ENCODE measurements around the gene MCCC2. TPM values are rescaled to one million over a fixed set of nuclear protein-coding genes. Genes with fewer than 3 reads are reported as not detected.

Gene MCCC2
- total RNA-seq, 4 donors from 2014 or later = 31.5 to 46.9 (median 37.6) TPM

DNA sequence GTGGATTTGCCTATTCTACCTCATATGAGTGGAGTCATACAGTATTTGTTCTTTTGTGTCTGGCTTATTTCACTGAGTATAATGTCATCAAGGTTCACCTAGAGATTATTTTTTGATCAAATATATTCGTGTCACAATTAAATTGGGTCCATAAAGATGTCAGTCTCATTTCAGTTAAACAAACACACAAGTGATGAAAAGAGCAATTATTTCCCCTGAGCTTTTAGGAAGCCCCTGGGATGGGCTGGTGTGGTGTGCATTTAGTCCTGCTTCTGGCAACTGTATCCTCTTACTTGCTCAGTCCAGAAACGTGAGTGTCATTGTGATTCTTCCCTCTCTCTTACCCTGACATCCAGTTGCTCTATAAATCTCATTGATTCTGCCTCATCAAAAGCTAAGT, 79.2 kb downstream of the MCCC2 start:
- H3K36me3 ChIP-seq = no peaks in the 10 kb centered on the region
- no peak overlapping the region for H3K4me3 ChIP-seq
- no peak for DNase-seq (ENCODE audit: low spot score in 2 of 2)
- no peaks in the 10 kb centered on the region for H3K27me3 ChIP-seq
- TF ChIP-seq POLR2A (IDR thresholded peaks at IDR 0.05) = no peak
- TF ChIP-seq EP300 (IDR thresholded peaks at IDR 0.05) = no peak
- TF ChIP-seq, protein P1, sequence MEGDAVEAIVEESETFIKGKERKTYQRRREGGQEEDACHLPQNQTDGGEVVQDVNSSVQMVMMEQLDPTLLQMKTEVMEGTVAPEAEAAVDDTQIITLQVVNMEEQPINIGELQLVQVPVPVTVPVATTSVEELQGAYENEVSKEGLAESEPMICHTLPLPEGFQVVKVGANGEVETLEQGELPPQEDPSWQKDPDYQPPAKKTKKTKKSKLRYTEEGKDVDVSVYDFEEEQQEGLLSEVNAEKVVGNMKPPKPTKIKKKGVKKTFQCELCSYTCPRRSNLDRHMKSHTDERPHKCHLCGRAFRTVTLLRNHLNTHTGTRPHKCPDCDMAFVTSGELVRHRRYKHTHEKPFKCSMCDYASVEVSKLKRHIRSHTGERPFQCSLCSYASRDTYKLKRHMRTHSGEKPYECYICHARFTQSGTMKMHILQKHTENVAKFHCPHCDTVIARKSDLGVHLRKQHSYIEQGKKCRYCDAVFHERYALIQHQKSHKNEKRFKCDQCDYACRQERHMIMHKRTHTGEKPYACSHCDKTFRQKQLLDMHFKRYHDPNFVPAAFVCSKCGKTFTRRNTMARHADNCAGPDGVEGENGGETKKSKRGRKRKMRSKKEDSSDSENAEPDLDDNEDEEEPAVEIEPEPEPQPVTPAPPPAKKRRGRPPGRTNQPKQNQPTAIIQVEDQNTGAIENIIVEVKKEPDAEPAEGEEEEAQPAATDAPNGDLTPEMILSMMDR (IDR thresholded peaks at IDR 0.05) = no peak
- H3K4me1 ChIP-seq = no peaks in the 10 kb centered on the region
- 47 to 49% methylated on average over 2 of the region's 2 CpGs for WGBS, 2 donors
- H3K9me3 ChIP-seq = no peaks in the 10 kb centered on the region
- H3K27ac ChIP-seq = no peak overlapping the region

DNA sequence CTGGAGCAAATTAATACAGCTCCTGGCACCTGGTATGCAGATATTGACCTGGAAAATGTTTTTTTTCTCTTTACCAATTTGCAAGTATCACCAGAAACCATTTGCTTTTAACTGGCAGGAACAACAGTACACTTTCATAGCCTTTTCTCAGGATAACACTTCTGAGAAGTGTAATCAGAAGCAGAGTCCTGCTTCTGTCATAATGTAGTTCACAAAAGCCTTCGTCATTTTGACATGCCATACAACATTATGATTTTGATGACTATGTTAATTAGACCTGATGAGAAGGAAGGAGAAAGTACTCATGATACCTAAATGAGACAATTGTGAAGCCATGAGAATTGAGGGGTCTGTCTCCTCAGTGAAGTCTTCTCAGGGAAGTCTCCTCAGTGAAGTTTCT, 90.8 kb downstream of the MCCC2 start:
- DNase-seq (ENCODE audit: low spot score in 2 of 2) = no peak
- Histone ChIP-seq H3K9me3 (no peaks in the 10 kb centered on the region), H3K27me3 (no peaks in the 10 kb centered on the region), H3K4me3 (no peak overlapping the region), H3K36me3 (no peaks in the 10 kb centered on the region), H3K4me1 (no peaks in the 10 kb centered on the region), H3K27ac (no peak overlapping the region)
- 86 to 91% methylated on average over 1 of the region's 1 CpG for WGBS, 2 donors
- TF ChIP-seq EP300 (IDR thresholded peaks at IDR 0.05) = no peak
- TF ChIP-seq POLR2A (IDR thresholded peaks at IDR 0.05) = no peak
- TF ChIP-seq, protein P1 (IDR thresholded peaks at IDR 0.05) = no peak

DNA sequence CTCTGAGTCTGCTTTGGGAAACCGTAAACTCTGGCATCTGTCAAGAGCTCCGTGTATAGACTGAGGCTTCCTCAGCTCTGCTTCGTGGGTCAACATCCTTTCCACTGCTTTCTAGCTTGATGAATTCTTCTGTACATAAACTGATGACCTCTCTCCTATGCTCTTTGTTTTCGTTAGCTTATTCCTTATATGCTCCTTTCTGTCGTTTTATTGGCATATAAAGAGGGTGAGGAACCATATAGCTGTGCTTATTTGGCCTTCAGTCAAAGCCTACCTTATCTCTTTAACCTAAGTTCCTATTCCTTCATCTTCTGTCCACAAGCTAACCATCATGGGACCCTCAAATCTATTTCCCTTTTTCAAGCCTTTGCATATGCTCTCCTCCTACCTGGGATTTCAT, 92.6 kb downstream of the MCCC2 start:
- Histone ChIP-seq H3K9me3 (peaks cover 0 to 3% (median 0%) of the 10 kb centered on the region in 4 donors), H3K4me1 (no peaks in the 10 kb centered on the region), H3K27me3 (no peaks in the 10 kb centered on the region), H3K27ac (no peak overlapping the region), H3K4me3 (no peak overlapping the region), H3K36me3 (no peaks in the 10 kb centered on the region)
- TF ChIP-seq POLR2A (IDR thresholded peaks at IDR 0.05) (no peak), EP300 (IDR thresholded peaks at IDR 0.05) (no peak)
- TF ChIP-seq, protein P1 (IDR thresholded peaks at IDR 0.05) = no peak
- WGBS, 2 donors = 76 to 77% methylated on average over 5 of the region's 5 CpGs
- no peak for DNase-seq (ENCODE audit: low spot score in 2 of 2)

DNA sequence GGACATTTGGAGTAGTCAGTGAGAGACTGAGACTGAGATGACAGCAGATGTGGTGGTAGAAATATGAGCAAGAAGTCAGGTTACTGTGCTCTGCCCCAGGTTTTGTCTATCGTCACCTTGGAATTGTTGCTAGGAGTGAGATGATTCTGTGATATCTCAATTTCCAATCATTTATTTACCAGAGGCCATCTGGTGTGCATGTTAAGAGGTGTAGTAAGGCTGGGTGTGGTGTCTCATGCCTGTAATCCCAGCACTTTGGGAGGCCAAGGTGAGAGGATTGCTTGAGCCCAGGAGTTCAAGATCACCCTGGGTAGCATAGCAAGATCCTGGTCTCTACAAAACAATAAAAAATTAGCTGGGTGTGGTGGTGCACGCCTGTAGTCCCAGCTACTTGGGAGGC, 93.4 kb downstream of the MCCC2 start:
- H3K9me3 ChIP-seq = peaks cover 0 to 3% (median 0%) of the 10 kb centered on the region in 4 donors
- H3K4me1 ChIP-seq = no peaks in the 10 kb centered on the region
- no peak overlapping the region for H3K27ac ChIP-seq
- no peak overlapping the region for H3K4me3 ChIP-seq
- 92 to 93% methylated on average over 2 of the region's 2 CpGs for WGBS, 2 donors
- H3K27me3 ChIP-seq = no peaks in the 10 kb centered on the region
- no peak for DNase-seq (ENCODE audit: low spot score in 2 of 2)
- TF ChIP-seq POLR2A (IDR thresholded peaks at IDR 0.05) = no peak
- no peak for TF ChIP-seq EP300 (IDR thresholded peaks at IDR 0.05)
- TF ChIP-seq, protein P1 (IDR thresholded peaks at IDR 0.05) = no peak
- no peaks in the 10 kb centered on the region for H3K36me3 ChIP-seq

DNA sequence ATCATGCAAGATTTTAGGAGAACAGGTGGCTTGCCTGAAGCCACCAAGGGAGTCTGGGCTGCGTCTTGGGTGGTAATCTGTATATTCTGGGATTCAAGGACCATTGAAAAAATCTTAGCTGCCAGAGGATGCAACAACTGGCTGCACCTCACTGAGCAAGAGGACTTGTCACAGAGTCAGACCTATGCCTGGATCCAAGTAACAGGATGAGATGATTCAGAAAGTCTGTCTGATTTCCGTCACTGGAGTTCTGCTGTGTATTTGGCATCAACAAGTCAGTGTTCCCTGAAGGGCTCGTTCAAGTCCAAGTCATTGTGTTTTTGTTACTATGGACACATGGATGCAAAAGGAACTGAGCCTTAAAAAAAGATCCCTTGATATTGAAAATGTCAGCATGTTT, 94.2 kb downstream of the MCCC2 start:
- Histone ChIP-seq H3K27ac (no peak overlapping the region), H3K36me3 (no peaks in the 10 kb centered on the region), H3K27me3 (no peaks in the 10 kb centered on the region), H3K4me1 (no peaks in the 10 kb centered on the region), H3K4me3 (no peak overlapping the region), H3K9me3 (peaks cover 0 to 3% (median 0%) of the 10 kb centered on the region in 4 donors)
- TF ChIP-seq, protein P1 (IDR thresholded peaks at IDR 0.05) = no peak
- TF ChIP-seq POLR2A (IDR thresholded peaks at IDR 0.05) (no peak), EP300 (IDR thresholded peaks at IDR 0.05) (peak in 1 of 2 donors; percentile 16)
- no peak for DNase-seq (ENCODE audit: low spot score in 2 of 2)
- WGBS, 2 donors = 43 to 50% methylated on average over 3 of the region's 3 CpGs

Measured in tibial nerve (tissue), 4 donors.